Right ventricle myocardium inferior (tissue), 1 donor: ENCODE results near the gene SPATA21. TPM values are rescaled to one million over a fixed set of nuclear protein-coding genes. Genes with fewer than 3 reads are reported as not detected.
"Not testable (repeated sequence)": the region's sequence is repeated elsewhere in the genome, so short reads cannot be mapped to it uniquely, and the experiment has no call there.

Experiments
- ATAC-seq: fragments of 200-7000 bp; cut with Tn5 transposase; one replicate; pipeline ENCODE4 v1.9.1; 2020; ENCODE audit warnings: mild to moderate bottlenecking, moderate library complexity
- DNase-seq: peaks from one replicate; pipeline ENCODE4 v3.0.0; 2021; ENCODE audit errors: missing footprints
- intact Hi-C: fragments of 100-400 bp; cut with DNase I; formaldehyde crosslinking; loops from one replicate; pipeline ENCODE4 v1.11.0; 2022
- long read RNA-seq: library from polyadenylated mRNA; unstranded; transcript quantifications from one replicate; pipeline ENCODE4 v2.0.0, GENCODE V29; 2021
- total RNA-seq: library from RNA; stranded (reverse); fragmentation: NEBNext Ultra II Directional; extraction: Animal tissue kit (Norgen Biotek cat#: 25700); gene quantifications from one replicate; pipeline ENCODE4 v1.2.1, GENCODE V29; 2021
- donor health status: DM: no; HTN: yes; CAD: no; lungs with severe emphysema.

The SPATA21 gene
- not detected for total RNA-seq
- long read RNA-seq, partial matches to known transcripts = 0 of 2 reads
- long read RNA-seq, other reads (novel, unspliced or antisense) = 2 of 2 reads

DNA sequence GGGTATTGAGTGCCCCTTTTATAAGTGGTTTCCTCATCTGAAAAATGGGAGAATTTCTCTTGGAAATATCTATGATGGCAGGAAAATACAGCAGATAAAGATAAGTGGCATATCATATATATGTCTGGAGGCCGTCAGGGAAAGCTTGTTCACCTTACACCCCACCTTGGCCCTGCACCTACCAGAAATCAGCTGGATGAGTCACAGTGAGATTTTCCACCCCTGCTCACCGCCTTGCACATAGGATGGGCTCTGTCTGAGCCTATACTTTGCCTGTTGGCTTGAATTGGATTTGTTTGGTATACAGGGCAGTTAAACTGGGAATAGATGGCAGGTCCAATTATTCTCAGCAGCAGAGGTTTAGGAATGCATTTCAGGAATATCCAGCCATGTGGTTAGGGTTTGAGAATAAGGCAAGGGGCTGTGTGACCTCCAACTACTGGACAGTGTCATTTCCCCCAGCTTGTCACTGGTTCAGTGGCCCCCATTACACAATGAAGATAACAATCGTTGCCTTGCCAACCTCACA is at the start of gene SPATA21:
Gene SPATA21, minus strand, starts transcription at position 479 of the 529 bp plus-strand sequence. CDS start 6,053 bp downstream, outside the sequence.
- intact Hi-C loops = no loop called here
- ATAC-seq (no peak), DNase-seq (no peak)

- DNase-seq, intact Hi-C loops, ATAC-seq: not testable (repeated sequence)
Observed at GRCh38 chr1:16487011-16487410, 49.8 kb upstream of the SPATA21 start.

- intact Hi-C loops, ATAC-seq: not testable (repeated sequence)
Observed at GRCh38 chr1:16486316-16486715, 49.1 kb upstream of the SPATA21 start.

DNA sequence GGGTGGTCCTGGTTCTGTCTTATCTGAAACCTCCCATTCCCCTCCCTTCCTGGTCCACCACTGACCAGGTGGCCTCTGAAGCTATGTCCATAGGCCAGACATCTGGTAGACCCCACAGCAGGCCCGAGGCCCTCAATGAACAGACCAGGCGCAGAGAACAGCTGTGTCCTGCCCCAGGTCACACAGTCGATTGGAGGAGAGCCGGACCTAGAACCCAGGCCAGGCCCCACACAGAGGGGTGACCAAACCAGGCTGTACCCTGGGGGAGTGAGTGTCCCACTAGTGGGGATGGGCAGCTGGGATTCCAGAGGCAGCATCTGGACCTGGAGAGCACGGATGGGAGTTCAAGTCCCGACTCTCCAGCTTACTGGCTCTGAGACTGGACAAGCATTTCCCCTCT is 47.7 kb upstream of the SPATA21 start:
- ATAC-seq (no peak), DNase-seq (no peak)
- intact Hi-C loops = no loop called here

More at GRCh38 chr1:16486316-16486715, 49.1 kb upstream of the SPATA21 start:
- DNase-seq = not testable (repeated sequence)

DNA sequence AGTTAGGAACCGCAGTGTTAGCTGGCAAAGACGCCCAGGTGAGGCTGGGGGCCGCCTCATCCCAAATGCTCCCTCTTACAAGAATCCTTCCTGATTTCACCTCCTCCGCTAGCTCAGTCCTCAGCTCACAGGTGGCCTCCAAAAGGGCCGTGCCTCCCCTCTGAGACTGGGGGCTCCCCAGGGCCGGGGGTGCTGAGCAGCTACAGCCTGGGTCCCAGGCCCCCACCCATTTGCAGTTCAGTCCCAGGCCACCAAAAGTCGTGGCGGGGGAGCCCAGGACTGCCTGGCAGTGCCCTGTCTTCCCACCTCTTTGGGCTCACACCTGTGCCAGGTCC is 47.2 kb upstream of the SPATA21 start:
- ATAC-seq = no peak
- intact Hi-C loops = no loop called here
- no peak for DNase-seq

DNA sequence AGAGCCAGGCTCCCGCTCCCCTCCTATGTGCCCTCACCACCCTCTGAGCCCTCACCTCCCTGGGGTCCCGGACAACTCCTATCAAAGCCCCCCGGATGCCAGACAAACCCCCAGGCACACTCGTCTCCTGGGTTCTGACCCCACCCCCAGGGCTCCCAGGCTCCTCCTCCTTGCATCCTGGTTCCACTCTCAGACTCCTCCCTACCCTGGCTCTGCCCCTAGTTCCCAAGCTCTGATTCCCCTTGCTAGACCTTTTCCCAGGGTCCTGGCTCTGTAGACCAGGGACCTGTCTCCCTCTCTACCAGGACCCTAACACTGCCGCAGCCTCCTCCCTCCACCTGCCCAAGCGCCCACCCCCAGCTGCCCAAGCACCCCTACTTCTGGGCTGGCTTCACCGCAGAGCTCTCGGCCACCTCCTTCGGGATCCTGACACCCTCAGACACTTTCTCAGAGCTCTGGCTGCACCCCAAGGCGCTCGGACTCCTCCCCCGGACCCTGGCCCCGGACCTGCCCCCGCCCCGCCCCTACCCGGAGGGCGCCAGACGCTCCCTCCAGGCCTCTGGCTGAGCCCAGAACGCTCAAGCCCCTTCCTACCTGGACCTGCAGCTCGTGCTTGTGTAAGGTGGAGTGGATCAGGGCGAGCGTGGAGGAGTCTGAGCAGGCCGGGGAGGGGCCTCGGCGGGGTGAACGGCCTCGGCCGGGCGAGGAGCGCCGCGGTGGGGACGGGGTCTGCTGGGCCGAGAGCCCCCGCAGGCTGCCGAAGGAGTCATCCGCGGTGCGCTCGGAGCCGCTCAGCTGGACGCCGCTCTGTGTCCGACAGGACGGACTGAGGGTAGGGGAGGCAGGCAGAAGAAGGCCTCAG is 46.6 kb upstream of the SPATA21 start:
- intact Hi-C loops, DNase-seq, ATAC-seq: not testable (repeated sequence)

DNA sequence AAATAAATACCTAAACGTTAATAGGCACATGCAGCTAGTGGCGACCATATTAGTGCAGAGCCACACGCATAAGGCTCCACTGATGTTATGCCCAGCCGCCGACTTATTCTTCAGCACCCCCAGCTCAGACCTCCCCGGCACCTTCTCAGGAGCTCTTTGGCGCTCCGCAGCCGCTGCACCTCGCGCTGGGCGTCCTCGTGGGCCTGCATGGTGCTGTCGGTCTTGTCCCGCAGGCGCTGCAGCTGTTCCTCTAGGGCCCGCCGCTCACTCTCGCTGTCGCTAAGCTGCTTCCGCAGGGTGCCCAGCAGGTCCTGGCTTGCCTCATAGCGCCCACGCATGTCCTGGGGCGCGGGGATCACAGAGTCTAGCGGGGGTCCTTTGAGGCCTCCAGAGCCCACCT is 45.9 kb upstream of the SPATA21 start:
- DNase-seq, ATAC-seq, intact Hi-C loops: not testable (repeated sequence)

- ATAC-seq = no peak
- no peak for DNase-seq
- intact Hi-C loops = no loop called here
Observed at GRCh38 chr1:16478091-16478490, 40.9 kb upstream of the SPATA21 start.

DNA sequence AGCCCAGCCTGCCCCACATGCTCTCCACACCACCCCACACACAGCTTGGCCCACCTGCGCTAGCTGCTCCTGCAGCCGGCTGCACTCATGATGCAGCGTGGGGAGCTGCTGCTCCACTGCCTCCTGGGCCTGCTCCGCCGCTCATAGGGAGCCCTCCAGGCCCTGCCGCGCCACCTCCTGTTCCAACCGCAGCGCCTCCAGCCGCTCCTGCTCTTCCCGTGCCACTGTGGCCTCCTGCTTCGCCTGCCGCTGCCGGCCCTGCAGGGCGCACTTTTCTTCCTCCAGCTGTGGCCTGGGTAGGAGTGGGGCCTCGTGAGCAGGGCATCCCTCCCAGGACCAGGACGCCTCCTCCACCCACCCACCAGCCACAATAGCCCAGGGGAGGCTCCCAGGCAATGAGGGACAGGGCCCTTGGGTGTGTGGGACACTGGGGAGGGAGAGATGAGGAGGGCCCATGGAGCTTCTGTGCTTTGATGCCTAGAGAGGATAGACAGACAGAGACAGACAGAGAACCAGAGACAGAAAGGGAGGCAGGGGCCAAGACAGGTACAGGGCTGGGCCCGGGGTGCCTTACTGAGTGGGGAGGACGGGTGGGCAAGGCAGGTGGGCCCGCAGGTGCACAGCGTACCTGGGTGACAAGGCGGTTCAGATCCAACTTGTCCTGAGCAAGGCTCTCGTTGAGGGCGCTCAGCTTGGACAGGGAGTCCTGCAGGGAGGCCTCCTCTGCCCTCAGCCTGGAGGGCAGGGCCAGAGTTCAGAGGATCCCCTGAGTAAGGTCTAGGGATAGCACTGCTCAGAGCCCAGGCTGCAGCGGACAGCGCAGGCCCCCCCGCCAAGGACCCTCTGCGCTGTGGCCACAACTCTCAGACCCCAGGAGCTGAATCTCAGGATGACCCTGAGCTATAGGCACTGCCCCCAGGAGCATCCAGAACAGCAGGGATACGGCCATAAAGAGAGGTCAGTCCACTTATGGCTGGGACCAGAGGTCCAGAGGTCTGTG is 38.8 kb upstream of the SPATA21 start:
- DNase-seq, intact Hi-C loops: not testable (repeated sequence)
- ATAC-seq = peak; percentile 28

DNA sequence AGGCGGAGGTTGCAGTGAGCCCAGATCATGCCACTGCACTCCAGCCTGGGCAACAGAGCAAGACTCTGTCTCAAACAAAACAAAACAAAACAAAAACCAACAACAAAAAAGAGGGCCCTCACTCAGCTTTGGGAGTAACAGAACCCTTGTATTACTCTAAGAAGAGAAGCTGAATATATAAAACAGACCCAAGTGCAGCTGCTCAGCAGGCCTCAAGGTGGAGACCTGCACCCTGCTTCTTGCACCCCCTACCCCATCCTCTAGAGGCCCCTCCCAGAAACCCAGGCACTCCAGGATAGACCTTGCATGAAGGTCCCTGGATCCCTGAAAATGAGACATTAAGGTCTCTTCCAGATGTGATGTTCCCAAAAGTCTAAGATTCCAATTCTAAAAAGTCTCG is 37.7 kb upstream of the SPATA21 start:
- DNase-seq, intact Hi-C loops, ATAC-seq: not testable (repeated sequence)

DNA sequence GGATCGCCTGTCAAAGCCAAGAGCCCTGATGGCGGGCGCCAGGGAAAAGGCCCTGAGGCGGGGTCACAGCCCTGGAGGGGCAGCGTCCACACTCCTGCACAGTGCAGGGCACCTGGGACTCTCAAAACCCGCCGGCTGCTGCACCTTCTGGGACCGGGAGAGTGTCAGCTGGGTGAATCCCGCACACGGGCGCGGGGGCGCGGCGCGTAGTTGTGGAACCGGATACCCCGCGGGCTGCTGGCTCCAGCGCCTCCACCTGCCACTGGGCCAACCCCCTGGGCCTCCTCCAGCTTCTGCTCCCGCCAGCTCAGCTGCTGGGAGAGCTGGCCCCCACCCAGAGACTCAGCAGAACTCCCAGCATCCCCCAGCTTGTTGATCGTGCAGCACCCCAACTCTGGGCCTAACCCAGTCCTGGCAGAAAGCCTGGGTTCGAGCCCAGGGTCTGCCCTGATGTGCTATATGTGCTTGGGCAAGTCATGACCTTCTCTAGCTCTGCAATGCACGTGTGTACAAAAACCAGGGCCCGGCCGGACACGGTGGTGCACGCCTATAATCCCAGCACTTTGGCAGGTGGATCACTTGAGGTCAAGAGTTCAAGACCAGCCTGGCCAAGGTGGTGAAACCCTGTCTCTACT is 37.1 kb upstream of the SPATA21 start:
- no peak for DNase-seq
- no peak for ATAC-seq
- intact Hi-C loops = no loop called here

DNA sequence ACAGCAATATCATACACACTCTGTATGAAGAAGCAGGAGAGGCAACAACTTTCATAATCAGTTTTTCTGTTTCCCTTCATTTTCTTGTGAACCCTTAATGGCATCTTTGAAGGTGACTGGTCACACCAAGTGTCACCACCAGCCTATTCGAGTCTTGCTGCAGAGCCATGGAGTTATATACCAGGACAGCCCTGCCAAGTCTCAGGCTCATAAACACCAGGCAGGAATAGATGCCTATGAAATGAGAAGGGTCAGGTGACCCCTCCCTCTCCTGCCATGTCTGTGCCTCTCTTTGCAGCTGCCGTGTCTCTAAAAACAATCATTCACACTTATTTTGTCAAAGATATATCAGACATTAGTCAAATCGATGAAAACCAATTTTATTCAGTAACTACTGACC is 31.3 kb upstream of the SPATA21 start:
- no peak for ATAC-seq
- no peak for DNase-seq
- intact Hi-C loops = no loop called here

GRCh38 chr1:16464917-16465625 is 27.8 kb upstream of the SPATA21 start:
- ATAC-seq = no peak
- intact Hi-C loops = no loop called here
- no peak for DNase-seq

GRCh38 chr1:16462773-16463330 is 25.6 kb upstream of the SPATA21 start:
- intact Hi-C loops = no loop called here
- no peak for ATAC-seq
- no peak for DNase-seq

GRCh38 chr1:16461681-16462080 is 24.5 kb upstream of the SPATA21 start:
- no peak for DNase-seq
- intact Hi-C loops = no loop called here
- ATAC-seq = no peak

- no peak for DNase-seq
- ATAC-seq = peak; percentile 73
- intact Hi-C loops = no loop called here
Observed at GRCh38 chr1:16459352-16459925, 22.2 kb upstream of the SPATA21 start.

GRCh38 chr1:16458831-16459230 is 21.6 kb upstream of the SPATA21 start:
- no peak for ATAC-seq
- intact Hi-C loops = no loop called here
- no peak for DNase-seq
